Measurements from ENCODE around the gene OBI1. TPM values are rescaled to one million over a fixed set of nuclear protein-coding genes. Genes with fewer than 3 reads are reported as not detected.

OBI1 gene
- total and polyA plus RNA-seq, 10 of the 15 experiments (the other 5 are each of a cell fraction or from before 2014, with no cell fraction given): 15.5 to 34.2 (median 22.0) TPM

- ChIA-PET RAD21 (ENCODE audit: unreplicated experiment) (no interaction called here), SMC1A (ENCODE audit: uncharacterized antibody, unreplicated experiment) (interaction anchor here (0.9 kb wide), 1 partner anchor 386 kb away, joined by 3 read pairs; no protein-coding TSS in a partner anchor), CTCF (no interaction called here), POLR2A (no interaction called here)
- Histone ChIP-seq H3K27me3 (replicated peaks in 1 of 2; ENCODE audit: control insufficient read depth in 2 of 2, insufficient read depth in 2 of 2, low read length in 1 of 2) (peaks cover 17 to 35% of the 10 kb centered on the region in 2 experiments), H3K9ac (ENCODE audit: control insufficient read depth, insufficient read depth, low read length) (no peak overlapping the region), H3K4me1 (ENCODE audit: control insufficient read depth, insufficient read depth, low read length) (peaks cover 8% of the 10 kb centered on the region), H3K4me2 (ENCODE audit: control insufficient read depth, insufficient read depth) (no peak overlapping the region), H2AFZ (ENCODE audit: control insufficient read depth, low read depth, low read length) (no peak overlapping the region), H3K27ac (ENCODE audit: control insufficient read depth, insufficient read depth) (no peak overlapping the region), H4K20me1 (ENCODE audit: control insufficient read depth, insufficient read depth) (no peaks in the 10 kb centered on the region), H3K79me2 (ENCODE audit: control insufficient read depth, insufficient read depth, low read length) (no peaks in the 10 kb centered on the region), H3K36me3 (ENCODE audit: control insufficient read depth in 2 of 2, insufficient read depth in 2 of 2, low read length in 1 of 2) (no peaks in the 10 kb centered on the region), H3K4me3 (no peak overlapping the region), H3K9me3 (replicated peaks; ENCODE audit: control insufficient read depth, insufficient read depth, low read length) (no peaks in the 10 kb centered on the region; the same call in 2 of the 3 replicates)
- no peak for ATAC-seq
- FAIRE-seq: no peak
- no TSS peak for BruUV-seq (replicated peaks)
- no peak for DNase-seq (ENCODE audit: low read depth, low spot score)
- in situ Hi-C loops (cut with MboI): no loop called here
- intact Hi-C loops (cut with micrococcal nuclease; ENCODE audit: unreplicated experiment): loop anchor here (10.0 kb wide), 1 partner anchor 386 kb away; no protein-coding TSS in a partner anchor
- 41% methylated on average over 5 of the region's 5 CpGs for WGBS (ENCODE audit: insufficient coverage, insufficient replicate concordance, low lambda C conversion rate, missing lambda C conversion rate)
- TF ChIP-seq FOS (IDR thresholded peaks at IDR 0.05; ENCODE audit: borderline replicate concordance, extremely low read depth, insufficient read length) (no peak), RELA (IDR thresholded peaks at IDR 0.05; ENCODE audit: borderline replicate concordance, partially characterized antibody) (no peak), CUX1 (IDR thresholded peaks at IDR 0.05; ENCODE audit: insufficient replicate concordance, low read depth, low read length) (no peak), HDAC2 (IDR thresholded peaks at IDR 0.05) (no peak), ZBED1 (IDR thresholded peaks at IDR 0.05; ENCODE audit: borderline replicate concordance) (no peak), ATF3 (IDR thresholded peaks at IDR 0.05; ENCODE audit: borderline replicate concordance, extremely low read depth, low read depth, low read length) (no peak), TARDBP (IDR thresholded peaks at IDR 0.05; ENCODE audit: borderline replicate concordance) (no peak), GABPA (IDR thresholded peaks at IDR 0.05; ENCODE audit: low read depth) (no peak), TBL1XR1 (IDR thresholded peaks at IDR 0.05; ENCODE audit: low read depth, low read length) (no peak), FOXM1 (IDR thresholded peaks at IDR 0.05; ENCODE audit: low read depth, low read length) (no peak), PAX5 (IDR thresholded peaks at IDR 0.05; ENCODE audit: borderline replicate concordance, low read depth, low read length) (no peak), ZBTB33 (IDR thresholded peaks at IDR 0.05) (no peak), MYC (IDR thresholded peaks at IDR 0.05; ENCODE audit: insufficient read depth, insufficient read length, insufficient replicate concordance, low read length, severe bottlenecking) (no peak)
Observed at GRCh38 chr13:78598966-78599644, 59.9 kb downstream of the OBI1 start.
